ENCODE data around the gene RABGEF1.
"Not testable (repeated sequence)": the region's sequence is repeated elsewhere in the genome, so short reads cannot be mapped to it uniquely, and the experiment has no call there.

Gene RABGEF1

GRCh38 chr7:66817208-66817795 lies 76.8 kb downstream of the RABGEF1 start:
- DNase-seq: not testable (repeated sequence)

GRCh38 chr7:66817956-66818355 lies 77.4 kb downstream of the RABGEF1 start:
- not testable (repeated sequence) for DNase-seq

GRCh38 chr7:66824041-66824440 lies 83.5 kb downstream of the RABGEF1 start:
- no peak for DNase-seq

- DNase-seq: not testable (repeated sequence)
Observed at GRCh38 chr7:66825538-66825937, 85.0 kb downstream of the RABGEF1 start.

GRCh38 chr7:66826649-66827048 lies 86.1 kb downstream of the RABGEF1 start:
- no peak for DNase-seq

GRCh38 chr7:66830976-66831375 lies 90.4 kb downstream of the RABGEF1 start:
- DNase-seq: not testable (repeated sequence)

GRCh38 chr7:66832531-66833351 lies 92.2 kb downstream of the RABGEF1 start:
- DNase-seq: no peak

GRCh38 chr7:66837007-66837406 lies 96.5 kb downstream of the RABGEF1 start:
- no peak for DNase-seq

- DNase-seq: no peak
Observed at GRCh38 chr7:66837661-66838060, 97.1 kb downstream of the RABGEF1 start.

- DNase-seq: no peak
Observed at GRCh38 chr7:66839814-66840213, 99.3 kb downstream of the RABGEF1 start.

- no peak for DNase-seq
Observed at GRCh38 chr7:66840316-66840715, 99.8 kb downstream of the RABGEF1 start.

- no peak for DNase-seq
Observed at GRCh38 chr7:66841898-66842297, 101.4 kb downstream of the RABGEF1 start.

- not testable (repeated sequence) for DNase-seq
Observed at GRCh38 chr7:66843492-66843891, 103.0 kb downstream of the RABGEF1 start.

GRCh38 chr7:66844552-66845378 lies 104.2 kb downstream of the RABGEF1 start:
- peak; percentile 80 for DNase-seq

- DNase-seq: no peak
Observed at GRCh38 chr7:66845379-66846095, 105.0 kb downstream of the RABGEF1 start.

GRCh38 chr7:66846096-66846445 lies 105.5 kb downstream of the RABGEF1 start:
- not testable (repeated sequence) for DNase-seq

GRCh38 chr7:66847523-66847855 lies 107.0 kb downstream of the RABGEF1 start:
- DNase-seq: not testable (repeated sequence)

GRCh38 chr7:66847879-66848790 lies 107.6 kb downstream of the RABGEF1 start:
- no peak for DNase-seq

GRCh38 chr7:66859339-66859738 lies 118.8 kb downstream of the RABGEF1 start:
- DNase-seq: no peak

- peak; percentile 79 for DNase-seq
Observed at GRCh38 chr7:66859794-66860645, 119.5 kb downstream of the RABGEF1 start.

- no peak for DNase-seq
Observed at GRCh38 chr7:66860767-66861166, 120.2 kb downstream of the RABGEF1 start.
